Thoracic aorta (tissue), 2 donors: Measurements from ENCODE around the gene SLA2. TPM values are rescaled to one million over a fixed set of nuclear protein-coding genes. Genes with fewer than 3 reads are reported as not detected.
"Not testable (repeated sequence)": the region's sequence is repeated elsewhere in the genome, so short reads cannot be mapped to it uniquely, and the experiment has no call there.

ENCODE experiments used
- ATAC-seq: fragments of 150-250 bp; one replicate; pipeline ENCODE4 v1.8.0; 2017; ENCODE audit warnings: low read depth; ENCODE audit not compliant: insufficient number of reproducible peaks, low FRiP score
- DNase-seq: peaks from one replicate; pipeline ENCODE4 v3.0.0-alpha.2; 2020; ENCODE audit warnings: low spot score
- H3K27ac ChIP-seq, 2 donors: fragments of 200-600 bp; sonication (generic); 1 replicate in 1 of 2; 2 replicates in 1 of 2; pipeline ENCODE4 v1.5.1; 2016; ENCODE audit warnings: mild to moderate bottlenecking in 2 of 2, moderate library complexity in 2 of 2
- H3K27me3 ChIP-seq: fragments of 200-600 bp; sonication (generic); replicated peaks from 2 replicates; pipeline ENCODE4 v1.6.0; 2016; ENCODE audit warnings: mild to moderate bottlenecking; ENCODE audit not compliant: insufficient read depth
- H3K36me3 ChIP-seq: fragments of 200-600 bp; sonication (generic); one replicate; pipeline ENCODE4 v1.5.1; 2016
- H3K4me1 ChIP-seq, 2 donors: fragments of 200-600 bp; sonication (generic); 1 replicate in 1 of 2; 2 replicates in 1 of 2; pipeline versions ENCODE4 v1.5.1 to v1.6.0; 2016; ENCODE audit warnings: low read depth in 2 of 2, mild to moderate bottlenecking in 1 of 2; ENCODE audit not compliant: control insufficient read depth in 1 of 2
- H3K4me3 ChIP-seq: fragments of 200-600 bp; sonication (generic); 2 replicates; pipeline ENCODE4 v1.5.1; 2016; ENCODE audit warnings: mild to moderate bottlenecking
- H3K9me3 ChIP-seq: fragments of 200-600 bp; sonication (generic); 2 replicates; pipeline ENCODE4 v1.5.1; 2016
- total RNA-seq, 2 donors: library from RNA; depleted of rRNA; stranded (reverse); fragments of >200 nt; gene quantifications; one replicate each; pipeline versions ENCODE4 v1.1.0 to v1.2.3, GENCODE V29; 2016
- TF ChIP-seq, protein P1 (sequence below): fragments of 200-600 bp; sonication (generic); IDR thresholded peaks from one replicate; pipeline ENCODE4 v1.5.1; 2019; ENCODE audit warnings: antibody characterized with exemption

Gene SLA2
- total RNA-seq, 2 donors from 2014 or later, result 1.1 TPM

DNA sequence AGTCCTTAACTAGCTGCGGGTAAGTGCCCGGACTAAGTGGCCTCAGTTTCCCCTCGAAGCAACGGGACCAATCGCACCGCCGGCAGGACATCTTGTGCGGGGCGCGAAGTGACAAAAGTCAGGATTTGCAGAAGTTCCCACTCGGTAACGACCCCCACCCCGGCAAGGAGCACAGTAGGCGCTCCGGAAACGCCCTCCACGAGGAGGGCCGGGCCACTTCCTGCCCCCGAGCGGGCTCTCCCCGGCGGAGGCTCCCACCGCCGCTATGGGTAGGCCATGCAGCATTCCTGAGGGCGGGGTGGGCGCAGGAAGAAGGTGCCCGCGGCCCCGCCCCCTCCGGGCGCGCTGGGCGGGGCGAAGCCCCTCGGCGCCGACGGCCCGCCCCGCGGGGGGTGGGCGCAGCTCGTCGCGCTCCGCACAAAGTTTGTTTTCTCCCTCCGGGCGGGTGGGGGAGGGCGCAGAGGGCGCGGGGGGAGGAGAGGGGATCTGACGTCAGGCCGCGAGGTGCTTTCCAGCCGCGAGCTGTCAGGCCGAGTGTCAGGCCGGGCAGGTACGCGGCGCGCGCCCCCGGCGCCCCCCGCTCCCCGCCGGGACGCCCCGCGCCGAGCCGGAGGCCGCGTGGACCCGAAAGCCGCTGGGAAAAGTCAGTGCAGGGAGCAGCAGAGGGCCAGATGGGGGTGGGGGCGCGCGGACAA is 72.7 kb downstream of the SLA2 start, which contains the start of gene TGIF2:
Gene TGIF2 (plus strand): TSS at position 495 of the 695 bp plus-strand sequence. CDS start 5,178 bp downstream, outside the sequence.
- no peaks in the 10 kb centered on the region for H3K36me3 ChIP-seq
- peak within 1 kb of the TSS; percentile 75 to 93 for H3K27ac ChIP-seq
- H3K27me3 ChIP-seq, result no peaks in the 10 kb centered on the region
- peak; percentile 50 for DNase-seq
- H3K4me3 ChIP-seq, result peak within 1 kb of the TSS; percentile 94
- H3K9me3 ChIP-seq, result no peaks in the 10 kb centered on the region
- ATAC-seq, result peak; percentile 50
- H3K4me1 ChIP-seq, result peaks cover 4 to 22% of the 10 kb centered on the region in 2 donors
- TF ChIP-seq, protein P1, sequence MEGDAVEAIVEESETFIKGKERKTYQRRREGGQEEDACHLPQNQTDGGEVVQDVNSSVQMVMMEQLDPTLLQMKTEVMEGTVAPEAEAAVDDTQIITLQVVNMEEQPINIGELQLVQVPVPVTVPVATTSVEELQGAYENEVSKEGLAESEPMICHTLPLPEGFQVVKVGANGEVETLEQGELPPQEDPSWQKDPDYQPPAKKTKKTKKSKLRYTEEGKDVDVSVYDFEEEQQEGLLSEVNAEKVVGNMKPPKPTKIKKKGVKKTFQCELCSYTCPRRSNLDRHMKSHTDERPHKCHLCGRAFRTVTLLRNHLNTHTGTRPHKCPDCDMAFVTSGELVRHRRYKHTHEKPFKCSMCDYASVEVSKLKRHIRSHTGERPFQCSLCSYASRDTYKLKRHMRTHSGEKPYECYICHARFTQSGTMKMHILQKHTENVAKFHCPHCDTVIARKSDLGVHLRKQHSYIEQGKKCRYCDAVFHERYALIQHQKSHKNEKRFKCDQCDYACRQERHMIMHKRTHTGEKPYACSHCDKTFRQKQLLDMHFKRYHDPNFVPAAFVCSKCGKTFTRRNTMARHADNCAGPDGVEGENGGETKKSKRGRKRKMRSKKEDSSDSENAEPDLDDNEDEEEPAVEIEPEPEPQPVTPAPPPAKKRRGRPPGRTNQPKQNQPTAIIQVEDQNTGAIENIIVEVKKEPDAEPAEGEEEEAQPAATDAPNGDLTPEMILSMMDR, result no peak

DNA sequence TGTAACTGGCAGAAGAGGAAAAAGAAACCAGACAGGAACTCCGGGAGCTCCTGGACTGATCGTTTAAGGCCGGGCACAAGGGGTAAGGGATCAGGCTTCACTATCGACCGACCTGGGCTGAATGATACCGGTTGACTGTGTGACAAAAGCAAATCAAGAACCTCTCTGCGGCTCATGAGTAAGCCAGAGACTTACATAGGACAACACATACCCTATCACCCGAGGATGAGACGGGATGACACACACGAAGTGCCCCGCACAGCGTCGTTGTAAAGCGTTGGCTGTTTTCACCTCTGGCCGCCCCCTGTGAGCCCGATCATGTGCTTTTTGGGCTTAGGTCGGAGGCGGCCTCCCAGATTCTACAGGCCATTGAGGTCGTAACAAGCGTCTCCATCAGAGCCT is 73.3 kb downstream of the SLA2 start:
- Histone ChIP-seq H3K36me3 (no peaks in the 10 kb centered on the region), H3K4me3 (peak overlapping the region; percentile 94), H3K27me3 (no peaks in the 10 kb centered on the region), H3K9me3 (no peaks in the 10 kb centered on the region), H3K4me1 (peaks cover 4 to 22% of the 10 kb centered on the region in 2 donors), H3K27ac (peak overlapping the region; percentile 75 to 93)
- DNase-seq (no peak), ATAC-seq (no peak)
- TF ChIP-seq, protein P1, result no peak

DNA sequence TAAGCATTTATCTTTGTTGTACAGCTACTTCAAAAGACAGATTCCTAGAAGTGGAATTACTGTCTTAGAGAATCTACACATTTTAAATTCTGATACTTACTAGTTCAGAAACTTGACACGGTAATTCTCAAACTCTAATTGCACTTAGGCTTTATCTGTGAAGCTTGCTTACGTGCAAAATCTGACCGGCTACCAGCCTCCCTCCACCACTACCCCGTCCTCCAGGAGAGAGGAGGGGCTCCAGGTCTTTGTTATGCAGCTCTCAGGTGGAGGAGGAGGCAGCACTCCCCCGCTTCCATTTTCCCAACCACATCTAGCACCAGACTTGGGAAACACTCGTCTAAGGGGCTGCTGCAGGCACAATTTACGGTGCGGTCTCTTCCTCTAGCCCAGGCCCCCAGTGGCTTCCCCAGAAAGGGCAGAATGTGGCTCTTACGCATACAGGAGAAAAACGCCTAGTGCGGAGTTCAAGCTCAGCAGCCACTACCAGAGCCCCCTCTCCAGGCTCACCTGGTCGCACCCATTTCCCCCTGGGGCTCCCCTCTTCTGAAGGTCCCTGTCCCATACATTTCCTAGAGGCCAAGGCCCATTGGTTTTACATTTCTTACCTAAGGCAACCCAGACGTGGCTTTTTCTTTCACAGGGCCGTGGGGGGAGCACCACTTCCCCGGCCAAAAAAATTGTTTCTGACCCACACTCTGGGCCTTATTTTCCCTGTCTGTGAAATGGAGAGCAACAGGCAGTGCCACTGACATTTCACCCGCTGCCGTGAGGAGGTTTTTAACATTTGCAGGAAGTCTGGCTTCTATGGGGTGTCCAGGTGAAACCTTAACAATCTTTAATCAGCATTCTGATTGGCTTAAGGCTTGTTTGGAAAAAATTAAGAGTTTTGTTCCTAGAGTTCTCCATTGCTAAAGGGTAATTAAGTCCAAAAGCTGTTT is 74.2 kb downstream of the SLA2 start:
- Histone ChIP-seq H3K36me3 (no peaks in the 10 kb centered on the region), H3K27me3 (no peaks in the 10 kb centered on the region), H3K27ac (peak overlapping the region; percentile 75 to 93), H3K4me3 (peak overlapping the region; percentile 94), H3K4me1 (peaks cover 4 to 22% of the 10 kb centered on the region in 2 donors), H3K9me3 (no peaks in the 10 kb centered on the region)
- ATAC-seq, result no peak
- no peak for DNase-seq
- TF ChIP-seq, protein P1, result no peak

DNA sequence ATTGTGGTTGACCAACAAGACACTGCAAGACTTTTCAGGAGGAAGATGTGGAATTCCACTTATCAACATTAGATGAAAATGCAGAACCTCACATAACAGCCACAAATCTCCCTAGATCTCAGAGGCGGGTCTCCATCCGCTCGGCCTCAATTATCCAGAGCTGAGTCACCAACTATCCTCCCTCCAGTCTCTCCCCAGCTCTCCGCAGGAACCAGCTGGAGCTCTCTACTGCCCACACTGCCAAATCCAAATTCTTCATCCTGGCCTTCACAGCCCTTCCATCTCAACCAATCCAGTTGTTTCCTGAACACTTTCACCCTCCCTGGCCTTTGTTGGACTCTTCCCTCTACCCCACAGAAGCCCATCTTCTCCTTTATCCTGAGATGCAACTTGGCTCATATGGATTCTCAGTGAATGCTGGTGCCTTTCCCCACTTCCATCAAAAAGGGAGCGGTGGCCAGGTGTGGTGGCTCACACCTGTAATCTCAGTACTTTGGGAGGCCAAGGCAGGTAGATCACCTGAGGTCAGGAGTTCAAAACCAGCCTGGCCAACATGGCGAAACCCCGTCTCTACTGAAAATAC is 76.1 kb downstream of the SLA2 start:
- H3K9me3 ChIP-seq, result no peaks in the 10 kb centered on the region
- H3K4me3 ChIP-seq, result no peak overlapping the region
- ATAC-seq (no peak), DNase-seq (no peak)
- TF ChIP-seq, protein P1, result no peak
- no peak overlapping the region for H3K27ac ChIP-seq
- no peaks in the 10 kb centered on the region for H3K27me3 ChIP-seq
- peaks cover 0 to 7% of the 10 kb centered on the region in 2 donors for H3K4me1 ChIP-seq
- no peaks in the 10 kb centered on the region for H3K36me3 ChIP-seq

DNA sequence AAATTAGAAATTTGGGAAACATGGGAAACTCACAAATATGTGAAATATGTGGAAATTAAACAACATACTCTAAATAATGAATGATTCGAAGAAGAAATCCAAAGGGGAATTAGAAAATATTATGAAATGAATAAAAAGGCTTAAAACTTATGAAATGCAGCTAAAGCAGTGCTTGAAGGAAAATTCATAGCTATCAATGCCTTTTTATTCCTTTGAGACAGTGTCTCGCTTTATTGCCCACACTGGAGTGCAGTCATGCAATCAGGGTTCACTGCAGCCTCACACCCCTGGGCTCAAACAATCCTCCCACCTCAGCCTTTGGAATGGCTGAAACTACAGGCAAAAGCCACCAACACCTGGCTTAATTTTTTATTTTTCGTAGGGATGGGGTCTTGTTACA is 80.5 kb downstream of the SLA2 start:
- TF ChIP-seq, protein P1, result no peak
- H3K9me3 ChIP-seq, result no peaks in the 10 kb centered on the region
- no peaks in the 10 kb centered on the region for H3K4me1 ChIP-seq
- ATAC-seq (no peak), DNase-seq (no peak)
- no peaks in the 10 kb centered on the region for H3K27me3 ChIP-seq
- H3K27ac ChIP-seq, result no peak overlapping the region
- no peaks in the 10 kb centered on the region for H3K36me3 ChIP-seq
- no peak overlapping the region for H3K4me3 ChIP-seq

DNA sequence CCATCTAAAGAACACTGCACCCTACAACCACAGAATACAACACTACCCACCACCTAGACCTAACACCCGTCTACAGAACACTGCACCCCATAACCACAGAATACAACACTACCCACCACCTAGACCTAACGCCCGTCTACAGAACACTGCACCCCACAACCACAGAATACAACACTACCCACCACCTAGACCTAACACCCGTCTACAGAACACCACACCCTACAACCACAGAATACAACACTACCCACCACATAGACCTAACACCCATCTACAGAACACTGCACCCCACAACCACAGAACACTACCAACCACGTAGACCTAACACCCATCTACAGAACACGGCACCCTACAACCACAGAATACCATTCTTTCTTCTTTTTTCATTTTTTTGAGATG is 81.3 kb downstream of the SLA2 start:
- not testable (repeated sequence) for H3K4me3 ChIP-seq, H3K27ac ChIP-seq, DNase-seq, H3K4me1 ChIP-seq, ATAC-seq, H3K36me3 ChIP-seq, H3K9me3 ChIP-seq, H3K27me3 ChIP-seq

DNA sequence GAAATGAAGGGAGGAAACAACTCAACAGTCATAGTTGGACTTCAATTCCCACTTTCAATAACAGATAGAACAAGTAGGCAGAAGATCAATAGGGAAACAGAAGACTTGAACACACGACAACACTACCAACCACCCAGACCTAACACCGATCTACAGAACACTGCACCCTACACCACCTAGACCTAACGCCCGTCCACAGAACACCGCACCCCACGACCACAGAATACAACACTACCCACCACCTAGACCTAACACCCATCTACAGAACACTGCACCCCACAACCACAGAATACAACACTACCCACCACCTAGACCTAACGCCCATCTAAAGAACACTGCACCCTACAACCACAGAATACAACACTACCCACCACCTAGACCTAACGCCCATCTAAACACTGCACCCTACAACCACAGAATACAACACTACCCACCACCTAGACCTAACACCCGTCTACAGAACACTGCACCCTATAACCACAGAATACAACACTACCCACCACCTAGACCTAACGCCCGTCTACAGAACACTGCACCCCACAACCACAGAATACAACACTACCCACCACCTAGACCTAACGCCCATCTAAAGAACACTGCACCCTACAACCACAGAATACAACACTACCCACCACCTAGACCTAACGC is 81.8 kb downstream of the SLA2 start:
- not testable (repeated sequence) for H3K9me3 ChIP-seq, ATAC-seq, H3K27ac ChIP-seq, H3K4me1 ChIP-seq, H3K27me3 ChIP-seq, H3K36me3 ChIP-seq, DNase-seq, H3K4me3 ChIP-seq
